GM12865 (cell line): ENCODE measurements around the gene RANBP3.
A peak's percentile ranks its signal among the peaks of the same experiment; 100 is the strongest.

Experiments
- DNase-seq: peaks from one replicate; pipeline ENCODE4 v3.0.0; 2010; ENCODE audit warnings: low read depth
- H3K4me3 ChIP-seq: 2 replicates; pipeline ENCODE4 v1.5.1; 2011; ENCODE audit warnings: mild to moderate bottlenecking, low read depth, low read length, control low read depth
- TF ChIP-seq, protein P1 (sequence below): IDR thresholded peaks from 2 replicates; pipeline ENCODE4 v1.5.1; 2011; ENCODE audit warnings: low read length, control low read depth, low read depth, inconsistent platforms; ENCODE audit not compliant: insufficient read depth; ENCODE audit errors: missing control alignments

The RANBP3 gene

DNA sequence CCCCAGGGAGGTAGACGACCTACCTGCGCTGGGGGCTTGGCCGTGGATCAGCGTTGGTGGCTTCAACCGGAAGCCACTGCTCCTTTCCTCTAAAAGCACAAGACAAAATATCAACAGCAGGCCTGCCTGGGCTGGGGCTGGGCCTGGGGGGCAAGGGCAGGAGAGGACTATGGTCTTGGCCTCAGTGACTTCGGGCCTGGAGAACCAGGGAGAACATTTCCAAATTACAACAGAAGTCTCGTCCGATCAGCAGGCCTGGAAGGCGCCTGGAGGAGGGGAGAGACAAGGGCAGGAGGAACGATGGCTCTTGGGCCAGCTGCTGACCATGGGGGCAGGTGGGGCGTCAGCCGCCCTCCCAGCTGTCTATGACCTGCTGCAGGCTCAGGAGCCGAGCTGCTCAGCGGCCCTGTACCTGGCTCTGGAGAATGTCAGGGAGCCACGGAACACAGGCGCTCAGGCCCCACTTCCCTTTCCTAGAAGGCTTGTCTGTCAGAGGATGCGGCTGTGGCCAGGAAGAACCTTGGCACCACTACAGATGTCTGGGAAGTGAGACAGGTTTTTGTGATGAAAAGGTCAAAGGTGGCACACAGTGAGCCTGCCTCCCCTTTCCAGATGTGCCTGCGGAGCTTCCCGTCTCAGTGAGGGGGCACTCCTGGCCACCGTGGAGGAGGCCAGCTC is 44.4 kb downstream of the RANBP3 start:
- H3K4me3 ChIP-seq = no peak overlapping the region
- TF ChIP-seq, protein P1, sequence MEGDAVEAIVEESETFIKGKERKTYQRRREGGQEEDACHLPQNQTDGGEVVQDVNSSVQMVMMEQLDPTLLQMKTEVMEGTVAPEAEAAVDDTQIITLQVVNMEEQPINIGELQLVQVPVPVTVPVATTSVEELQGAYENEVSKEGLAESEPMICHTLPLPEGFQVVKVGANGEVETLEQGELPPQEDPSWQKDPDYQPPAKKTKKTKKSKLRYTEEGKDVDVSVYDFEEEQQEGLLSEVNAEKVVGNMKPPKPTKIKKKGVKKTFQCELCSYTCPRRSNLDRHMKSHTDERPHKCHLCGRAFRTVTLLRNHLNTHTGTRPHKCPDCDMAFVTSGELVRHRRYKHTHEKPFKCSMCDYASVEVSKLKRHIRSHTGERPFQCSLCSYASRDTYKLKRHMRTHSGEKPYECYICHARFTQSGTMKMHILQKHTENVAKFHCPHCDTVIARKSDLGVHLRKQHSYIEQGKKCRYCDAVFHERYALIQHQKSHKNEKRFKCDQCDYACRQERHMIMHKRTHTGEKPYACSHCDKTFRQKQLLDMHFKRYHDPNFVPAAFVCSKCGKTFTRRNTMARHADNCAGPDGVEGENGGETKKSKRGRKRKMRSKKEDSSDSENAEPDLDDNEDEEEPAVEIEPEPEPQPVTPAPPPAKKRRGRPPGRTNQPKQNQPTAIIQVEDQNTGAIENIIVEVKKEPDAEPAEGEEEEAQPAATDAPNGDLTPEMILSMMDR = no peak
- DNase-seq = no peak

DNA sequence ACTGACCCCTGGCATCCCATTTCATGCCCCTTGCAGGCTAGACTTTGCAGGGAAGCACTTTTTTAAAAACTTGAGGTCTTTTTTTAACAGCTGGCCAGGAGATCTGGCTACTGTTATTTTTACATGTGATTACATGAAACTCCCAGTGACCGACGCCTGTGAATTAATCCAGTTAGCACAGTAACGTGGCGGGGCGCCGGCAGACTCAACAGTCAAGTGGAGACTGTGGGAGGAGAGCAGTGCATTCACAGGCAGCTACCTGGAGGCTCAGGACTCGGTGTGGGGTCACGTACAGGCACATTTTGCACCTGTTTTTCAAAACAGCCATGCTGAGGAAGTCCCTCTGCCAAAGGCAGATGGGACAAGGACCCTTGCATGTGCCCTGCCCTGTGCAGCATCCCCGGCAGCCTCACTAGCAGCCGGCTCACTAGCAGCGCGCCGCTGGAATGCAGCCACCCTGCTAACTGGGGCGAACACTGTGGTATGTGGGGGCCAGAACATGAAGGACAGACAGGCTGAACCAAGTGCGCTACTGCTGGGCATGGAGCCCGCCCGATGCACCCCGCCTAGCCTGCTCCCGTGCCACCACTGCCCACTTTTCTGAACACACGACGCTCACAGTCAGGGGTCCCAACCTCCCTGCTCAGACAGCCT is 45.2 kb downstream of the RANBP3 start:
- TF ChIP-seq, protein P1 = no peak
- no peak overlapping the region for H3K4me3 ChIP-seq
- DNase-seq = no peak

DNA sequence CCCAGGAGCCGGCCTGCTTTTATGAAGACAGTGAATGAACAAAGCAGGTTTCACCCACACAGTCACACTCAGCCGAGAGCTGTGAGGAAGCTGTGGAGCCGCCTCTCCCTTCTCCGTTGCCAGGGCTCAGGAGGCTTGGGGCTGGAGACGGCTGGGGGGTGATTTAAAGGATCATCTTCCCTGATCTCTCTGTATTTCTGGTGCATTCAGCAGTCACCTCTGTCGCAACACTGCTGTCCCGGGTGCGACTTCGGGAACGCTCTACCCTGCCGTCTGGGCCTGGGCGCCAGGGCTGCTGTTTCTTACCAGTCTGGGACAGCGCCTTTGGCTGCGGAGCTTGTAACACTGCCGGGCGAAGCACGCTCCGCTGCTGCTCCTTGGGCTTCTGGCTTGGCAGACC is 45.8 kb downstream of the RANBP3 start:
- no peak overlapping the region for H3K4me3 ChIP-seq
- DNase-seq = no peak
- TF ChIP-seq, protein P1 = no peak

DNA sequence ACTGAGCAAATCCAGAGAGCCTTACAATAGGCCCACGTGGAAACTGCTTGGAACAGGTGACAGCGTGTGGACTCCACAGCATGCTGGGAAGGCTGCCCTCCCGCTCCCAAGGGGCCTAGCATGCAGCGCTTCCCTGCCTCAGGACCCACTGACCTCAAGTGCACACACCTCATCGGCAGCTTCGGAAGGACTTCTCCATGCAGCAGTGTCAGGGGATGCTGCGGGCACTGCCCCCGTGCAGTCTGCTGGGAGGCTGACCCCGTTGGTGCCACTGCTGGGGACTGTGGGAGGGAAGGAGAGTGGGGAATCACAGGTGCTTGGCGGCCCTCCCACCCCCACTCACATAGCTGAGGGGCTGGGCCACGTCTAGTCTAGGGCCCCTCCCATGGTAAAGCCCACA is 46.7 kb downstream of the RANBP3 start:
- DNase-seq = no peak
- TF ChIP-seq, protein P1 = no peak
- H3K4me3 ChIP-seq = no peak overlapping the region

DNA sequence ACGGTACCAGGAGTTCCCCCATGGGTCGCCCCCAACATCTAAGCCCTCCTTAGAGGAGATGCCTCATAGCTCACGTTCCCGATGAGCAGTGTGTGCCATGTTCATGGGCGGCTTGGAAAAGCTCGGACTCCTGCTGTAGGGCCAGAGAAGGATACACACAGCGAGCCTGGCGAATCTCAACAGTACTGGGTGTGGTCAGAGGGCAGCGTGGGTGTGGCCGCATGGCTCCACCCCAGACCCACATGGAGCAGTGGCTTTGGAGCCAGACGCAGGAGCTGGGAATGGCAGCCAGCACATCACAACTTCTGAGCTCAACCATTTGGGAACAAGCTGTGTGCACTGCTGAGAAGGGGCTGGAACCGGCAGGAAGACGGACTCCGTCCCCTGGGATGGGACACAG is 48.3 kb downstream of the RANBP3 start:
- TF ChIP-seq, protein P1 = no peak
- H3K4me3 ChIP-seq = no peak overlapping the region
- no peak for DNase-seq

DNA sequence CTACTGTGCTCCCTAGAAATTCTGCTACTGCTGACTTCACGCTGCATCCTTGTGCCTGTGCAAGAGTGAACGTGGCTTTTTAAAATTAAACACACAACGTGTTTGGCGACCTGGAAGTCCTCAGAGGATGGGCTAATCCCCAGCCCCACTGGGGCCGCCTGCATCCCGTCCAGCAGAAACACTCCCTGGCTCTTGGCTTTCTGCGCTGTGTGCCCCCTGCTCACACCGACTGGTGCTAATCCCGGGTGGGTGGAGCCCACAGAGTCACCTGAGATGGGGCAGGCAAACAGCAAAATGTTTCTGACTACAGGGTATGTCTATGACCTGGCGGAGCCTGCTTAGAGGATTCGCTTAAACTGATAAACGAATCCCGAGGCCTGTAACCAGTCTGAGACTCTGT is 48.8 kb downstream of the RANBP3 start:
- TF ChIP-seq, protein P1 = no peak
- no peak overlapping the region for H3K4me3 ChIP-seq
- DNase-seq = no peak

DNA sequence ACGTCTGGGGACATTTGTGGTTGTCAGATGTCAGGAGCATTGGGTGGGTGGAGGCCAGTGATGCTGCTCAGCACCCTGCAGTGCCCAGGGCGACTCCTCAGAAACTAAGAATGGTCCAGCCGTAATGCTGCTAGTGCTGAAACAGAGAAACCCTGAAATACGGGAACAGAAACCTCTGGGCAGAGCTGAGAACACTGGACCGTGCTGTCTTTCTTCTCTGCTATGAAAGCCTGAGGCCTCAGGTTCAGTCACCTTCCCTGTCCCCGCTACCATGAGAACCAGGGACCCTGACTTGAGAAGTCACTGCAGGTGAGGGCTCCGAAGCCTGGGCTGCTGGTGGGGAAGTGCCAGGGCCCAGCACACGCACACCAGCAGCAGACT is 50.5 kb downstream of the RANBP3 start:
- TF ChIP-seq, protein P1 = no peak
- H3K4me3 ChIP-seq = no peak overlapping the region
- DNase-seq = peak; percentile 65
